GM19238 (cell line): ENCODE results near the gene TMIGD1.

Experiments
- DNase-seq: peaks from one replicate; pipeline ENCODE4 v3.0.0; 2011; ENCODE audit warnings: low spot score; ENCODE audit not compliant: insufficient read length

Gene TMIGD1

GRCh38 chr17:30333503-30334360, at the start of gene TMIGD1:
Gene TMIGD1, minus strand, starts transcription at chr17:30334057. Its CDS starts 1,924 bp downstream, at chr17:30332133.
- DNase-seq, result no peak

- no peak for DNase-seq
Observed at GRCh38 chr17:30382345-30382744, 48.5 kb upstream of the TMIGD1 start.

- no peak for DNase-seq
Observed at GRCh38 chr17:30381340-30381659, 47.4 kb upstream of the TMIGD1 start.

GRCh38 chr17:30380643-30381339, 46.9 kb upstream of the TMIGD1 start:
- DNase-seq, result no peak

GRCh38 chr17:30379903-30380381, 46.1 kb upstream of the TMIGD1 start:
- peak; percentile 13 for DNase-seq

- peak; percentile 10 for DNase-seq
Observed at GRCh38 chr17:30379303-30379902, 45.5 kb upstream of the TMIGD1 start.

- peak; percentile 92 for DNase-seq
Observed at GRCh38 chr17:30378825-30379302, 45.0 kb upstream of the TMIGD1 start, which contains the start of gene CPD. Gene CPD, plus strand, starts transcription at chr17:30378927. Its CDS starts 54 bp downstream, at chr17:30378981.

GRCh38 chr17:30378241-30378824, 44.5 kb upstream of the TMIGD1 start:
- DNase-seq, result peak; percentile 7

- no peak for DNase-seq
Observed at GRCh38 chr17:30377574-30378240, 43.9 kb upstream of the TMIGD1 start.

GRCh38 chr17:30376621-30377452, 43.0 kb upstream of the TMIGD1 start:
- no peak for DNase-seq

GRCh38 chr17:30375661-30376060, 41.8 kb upstream of the TMIGD1 start:
- no peak for DNase-seq

- no peak for DNase-seq
Observed at GRCh38 chr17:30372755-30373154, 38.9 kb upstream of the TMIGD1 start.

GRCh38 chr17:30369995-30370394, 36.1 kb upstream of the TMIGD1 start:
- no peak for DNase-seq

GRCh38 chr17:30368912-30369720, 35.3 kb upstream of the TMIGD1 start:
- DNase-seq, result no peak

- no peak for DNase-seq
Observed at GRCh38 chr17:30366536-30366935, 32.7 kb upstream of the TMIGD1 start.

- DNase-seq, result peak; percentile 47
Observed at GRCh38 chr17:30363715-30364202, 29.9 kb upstream of the TMIGD1 start.

- no peak for DNase-seq
Observed at GRCh38 chr17:30361766-30362279, 28.0 kb upstream of the TMIGD1 start.

GRCh38 chr17:30360086-30360808, 26.4 kb upstream of the TMIGD1 start:
- no peak for DNase-seq
